NCI-H1694 treated with DMSO at 0.1 percent for 48 hours (cell line): ENCODE results near the gene KCNA3.
"Not testable (repeated sequence)": the region's sequence is repeated elsewhere in the genome, so short reads cannot be mapped to it uniquely, and the experiment has no call there.

Experiments used
- DNase-seq: peaks from one replicate; lab custom pipeline; 2025; lab: John Stamatoyannopoulos, UW

Gene KCNA3

DNA sequence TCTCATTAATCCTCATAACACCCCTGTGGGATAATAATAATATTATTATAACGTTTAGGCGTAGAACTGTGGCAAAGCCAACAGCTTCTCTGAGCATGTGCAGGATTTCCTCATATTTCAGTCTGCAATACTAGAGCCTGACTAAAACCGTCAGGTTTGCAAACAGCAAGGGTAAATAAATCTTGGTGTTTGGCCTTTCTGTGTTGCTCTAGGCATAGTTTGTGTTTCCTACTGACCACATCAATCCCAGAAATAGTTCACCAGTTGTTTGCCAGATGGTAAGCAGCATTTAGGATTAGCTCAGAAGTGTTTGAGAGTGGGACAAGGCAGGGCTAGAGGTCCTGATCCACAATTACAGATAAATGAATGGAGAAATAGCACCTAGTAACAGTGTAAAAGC lies 2.8 kb upstream of the KCNA3 start:
- DNase-seq: no peak

DNA sequence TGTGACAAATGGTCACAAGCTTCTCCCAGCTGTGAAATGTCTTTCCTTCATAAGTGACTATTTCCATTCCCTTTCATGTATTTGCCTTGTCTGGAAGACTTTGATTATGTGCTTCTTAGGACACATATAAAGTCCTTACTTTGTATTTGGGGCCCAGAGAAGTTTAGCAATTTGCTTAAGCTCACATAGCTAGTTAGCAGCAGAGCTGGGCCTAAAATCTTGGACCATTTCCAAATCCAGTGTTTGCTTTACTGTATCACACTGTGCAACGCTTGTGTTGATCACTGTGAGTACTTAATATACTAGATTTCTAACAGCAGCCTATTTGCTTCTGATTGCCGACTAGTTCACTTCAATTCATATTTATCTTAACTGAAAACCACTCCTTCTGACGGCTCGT lies 2.2 kb upstream of the KCNA3 start:
- DNase-seq: peak; percentile 61

DNA sequence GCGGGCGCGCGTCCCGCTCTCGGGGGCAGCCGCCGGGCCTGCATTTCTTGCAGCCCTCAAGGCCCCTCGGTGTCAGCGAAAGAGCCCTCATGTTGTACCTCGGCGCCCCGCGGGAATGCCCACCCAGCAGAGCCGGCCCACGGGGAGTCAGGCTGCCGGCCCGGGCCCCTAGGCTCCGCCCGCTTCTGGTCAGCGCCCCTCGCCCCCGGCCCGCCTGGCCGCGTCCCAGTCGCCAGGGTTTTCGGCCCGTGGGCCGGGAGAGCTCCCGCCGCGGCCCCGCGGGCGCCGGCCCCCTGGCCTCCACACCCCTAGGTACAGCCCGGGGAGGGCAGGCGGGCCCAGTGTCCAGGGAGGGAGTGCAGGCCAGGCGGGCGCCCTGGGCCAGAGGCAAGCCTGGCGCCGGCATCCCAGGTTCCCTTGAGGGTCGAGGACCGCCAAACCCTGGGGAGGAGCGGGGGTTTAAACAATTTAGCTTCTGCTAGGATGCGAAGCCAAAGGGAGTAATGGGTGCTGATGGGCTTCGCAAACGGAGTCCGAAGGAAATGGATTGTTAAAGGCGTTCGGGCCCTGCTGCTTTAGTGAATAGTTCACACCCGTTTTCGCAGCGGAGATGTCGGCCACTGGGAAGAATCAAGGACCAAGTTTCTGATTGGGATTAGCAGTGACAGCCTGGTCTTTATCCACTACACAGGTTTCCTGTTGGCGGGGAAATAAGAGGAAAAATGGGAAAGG lies 486 bp upstream of the KCNA3 start:
- DNase-seq: no peak

DNA sequence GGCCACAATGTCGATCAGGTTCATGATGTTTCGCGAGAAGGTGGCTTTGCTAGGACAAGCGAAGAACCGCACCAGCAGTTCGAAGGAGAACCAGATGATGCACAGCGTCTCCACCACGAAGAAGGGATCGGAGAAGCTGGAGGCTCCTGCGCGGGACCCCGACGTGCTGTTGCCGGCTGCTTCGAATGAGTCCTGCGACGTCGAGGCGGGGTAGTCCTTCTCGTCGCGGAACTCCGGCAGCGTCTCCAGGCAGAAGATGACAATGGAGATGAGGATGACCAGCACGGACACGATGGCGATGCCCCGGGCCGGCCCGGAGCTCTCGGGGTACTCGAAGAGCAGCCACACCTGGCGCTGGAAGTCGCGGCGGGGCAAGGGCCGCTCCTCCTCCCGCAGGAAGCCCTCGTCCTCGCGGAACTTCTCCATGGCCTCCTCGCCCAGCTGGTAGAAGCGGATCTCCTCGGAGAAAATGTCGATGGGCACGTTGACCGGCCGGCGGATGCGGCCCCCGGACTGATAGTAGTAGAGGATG lies 869 bp downstream of the KCNA3 start:
- DNase-seq: no peak

DNA sequence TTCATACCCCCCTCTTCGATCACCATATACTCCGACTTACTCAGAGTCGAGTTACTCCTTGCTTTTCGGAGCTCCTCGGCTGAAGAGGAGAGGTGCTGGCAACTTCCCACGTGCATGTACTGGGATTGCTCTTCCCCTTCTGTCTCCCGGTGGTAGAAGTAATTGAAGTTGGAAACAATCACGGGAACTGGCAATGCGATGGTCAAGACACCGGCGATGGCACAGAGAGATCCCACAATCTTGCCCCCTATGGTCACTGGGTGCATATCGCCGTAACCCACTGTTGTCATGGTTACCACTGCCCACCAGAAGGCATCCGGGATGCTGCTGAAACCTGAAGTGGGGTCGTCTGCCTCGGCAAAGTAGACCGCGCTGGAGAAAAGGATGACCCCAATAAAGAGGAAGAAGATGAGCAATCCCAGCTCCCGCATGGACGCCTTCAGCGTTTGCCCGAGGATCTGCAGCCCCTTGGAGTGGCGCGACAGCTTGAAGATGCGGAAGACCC lies 1.5 kb downstream of the KCNA3 start:
- DNase-seq: no peak

DNA sequence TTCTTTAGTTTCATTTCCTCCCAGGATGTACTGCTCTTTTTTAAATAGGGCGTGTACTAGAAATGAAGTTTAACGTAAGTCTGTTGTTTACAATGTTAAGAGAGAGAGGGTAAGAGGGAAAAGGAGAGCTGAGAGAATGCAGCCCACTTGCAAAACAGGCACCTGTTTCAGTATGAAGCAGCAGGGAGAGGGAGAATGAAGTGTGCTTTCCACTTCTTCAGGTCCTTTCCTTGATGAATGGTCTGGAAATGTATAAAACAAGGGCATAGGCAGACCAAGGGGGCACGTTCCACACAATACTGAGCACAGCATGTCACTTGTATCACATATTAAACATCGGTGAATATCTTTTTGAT lies 2.0 kb downstream of the KCNA3 start:
- no peak for DNase-seq

DNA sequence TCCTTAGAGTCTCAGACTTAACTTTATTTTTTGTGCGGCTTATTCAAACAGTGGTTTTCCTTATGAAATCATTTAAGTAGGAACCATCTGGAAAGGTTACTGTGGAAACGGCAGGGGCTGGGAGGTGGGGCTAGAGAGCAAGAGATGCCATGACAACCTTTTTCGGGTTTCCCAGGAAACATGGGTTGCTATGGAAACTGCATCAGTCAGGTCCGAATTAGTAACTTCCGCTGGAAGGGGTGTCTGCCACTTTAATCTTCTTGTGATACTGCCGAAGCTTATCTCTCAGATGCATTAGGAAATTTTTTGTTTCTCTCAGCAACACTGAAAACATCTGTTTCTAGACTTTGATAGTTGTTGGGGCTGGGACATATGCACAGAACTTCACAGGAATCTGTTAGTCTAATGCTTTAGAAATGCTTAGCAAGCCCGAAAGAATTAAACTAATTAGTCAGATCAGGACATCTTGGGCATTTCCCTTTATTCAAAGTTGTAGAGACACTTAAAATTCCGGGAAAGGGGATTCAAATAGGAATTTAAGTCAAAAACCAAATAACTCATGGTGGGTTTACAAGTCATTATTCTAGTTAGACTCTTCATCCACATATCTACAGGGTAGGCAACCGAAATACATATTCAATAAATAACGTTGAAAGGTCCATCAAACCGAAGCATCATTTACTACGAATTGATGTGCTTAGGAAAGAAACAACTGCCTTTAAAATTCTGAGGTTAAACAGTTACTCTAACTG lies 2.6 kb downstream of the KCNA3 start:
- DNase-seq: peak; percentile 63

DNA sequence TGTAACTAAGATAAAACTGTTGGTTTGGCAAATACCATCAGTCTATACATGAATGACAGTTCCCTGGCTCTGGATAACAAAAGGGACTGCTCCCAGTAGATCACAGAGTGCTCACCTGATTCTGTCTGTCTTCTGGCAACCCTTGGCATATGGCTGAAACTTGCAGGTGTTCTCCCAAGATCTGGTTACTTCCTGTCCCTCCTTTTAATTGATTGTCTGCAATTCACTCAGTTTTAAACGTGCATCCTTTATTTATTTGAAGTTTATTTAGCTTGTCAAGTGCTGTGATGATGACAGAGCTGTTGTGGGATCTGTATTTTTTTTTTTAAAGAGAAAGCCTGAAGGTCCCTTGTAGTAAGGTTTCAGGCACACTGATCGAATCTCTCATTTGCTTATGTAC lies 3.4 kb downstream of the KCNA3 start:
- no peak for DNase-seq

DNA sequence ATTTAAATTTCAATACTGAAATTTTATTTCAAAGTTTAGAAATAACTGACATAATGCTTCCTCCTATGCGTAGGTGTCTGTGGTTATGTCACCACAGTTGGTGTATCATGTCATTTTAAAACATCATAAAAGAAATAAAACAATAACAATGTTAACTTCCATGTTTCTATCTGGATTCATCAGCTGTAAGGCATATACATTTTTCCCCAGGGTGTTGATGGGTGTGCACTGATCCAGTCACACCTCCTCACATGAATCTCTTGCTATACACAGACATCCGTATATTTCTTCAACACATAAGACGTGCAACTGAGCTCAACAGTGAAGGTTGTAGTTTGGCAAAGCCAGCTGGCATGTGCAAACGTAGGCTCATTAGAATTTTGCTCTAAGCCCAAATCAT lies 6.2 kb downstream of the KCNA3 start:
- no peak for DNase-seq

DNA sequence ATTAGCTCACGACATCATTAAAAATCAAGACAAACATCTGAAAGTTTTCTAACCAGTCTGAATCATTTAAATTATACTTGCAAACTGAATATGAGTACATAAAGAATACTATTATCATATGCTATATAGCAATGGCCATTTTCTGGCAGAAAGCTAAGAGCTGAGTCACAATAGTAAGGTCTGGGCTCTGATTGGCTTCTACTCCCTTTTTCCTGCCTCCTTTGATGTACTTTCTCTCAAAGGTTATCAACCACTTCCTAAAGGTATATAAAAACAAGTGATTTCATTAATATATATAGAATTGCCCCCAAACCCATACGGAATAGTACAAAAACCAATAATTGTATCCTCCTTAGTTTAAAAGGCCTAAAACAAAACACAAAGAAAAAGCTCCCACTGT lies 7.0 kb downstream of the KCNA3 start:
- no peak for DNase-seq

DNA sequence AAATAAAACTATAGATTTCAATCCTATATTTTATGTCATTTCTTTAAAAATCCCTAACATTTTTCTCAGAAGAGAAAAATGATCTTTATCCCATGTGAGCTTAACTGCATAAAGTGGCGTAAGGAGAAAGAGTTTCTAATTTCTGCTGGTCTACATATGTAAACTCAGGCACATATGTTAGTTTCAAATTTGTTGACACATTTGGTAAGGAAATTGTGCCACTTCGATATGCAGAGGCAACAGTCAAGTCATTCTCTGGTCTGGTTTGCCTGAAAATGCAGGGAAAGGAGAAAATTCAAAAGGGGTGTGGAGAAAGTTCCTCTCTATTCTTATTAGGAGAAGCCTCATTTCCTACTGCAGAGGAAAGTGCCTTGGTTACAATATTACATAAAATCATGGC lies 11.5 kb downstream of the KCNA3 start:
- no peak for DNase-seq

DNA sequence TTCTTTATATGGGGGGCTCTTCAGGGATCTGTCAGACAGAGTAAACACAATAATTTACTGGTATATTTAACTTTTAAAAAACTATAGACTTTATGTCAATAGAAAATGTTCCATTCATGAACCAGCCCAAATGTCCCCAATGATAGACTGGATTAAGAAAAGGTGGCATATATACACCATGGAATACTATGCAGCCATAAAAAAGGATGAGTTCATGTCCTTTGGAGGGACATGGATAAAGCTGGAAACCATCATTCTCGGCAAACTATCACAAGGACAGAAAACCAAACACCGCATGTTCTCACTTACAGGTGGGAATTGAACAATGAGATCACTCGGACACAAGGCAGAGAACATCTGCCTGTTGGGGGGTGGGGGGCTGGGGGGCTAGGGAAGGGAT lies 15.2 kb downstream of the KCNA3 start:
- DNase-seq: not testable (repeated sequence)

DNA sequence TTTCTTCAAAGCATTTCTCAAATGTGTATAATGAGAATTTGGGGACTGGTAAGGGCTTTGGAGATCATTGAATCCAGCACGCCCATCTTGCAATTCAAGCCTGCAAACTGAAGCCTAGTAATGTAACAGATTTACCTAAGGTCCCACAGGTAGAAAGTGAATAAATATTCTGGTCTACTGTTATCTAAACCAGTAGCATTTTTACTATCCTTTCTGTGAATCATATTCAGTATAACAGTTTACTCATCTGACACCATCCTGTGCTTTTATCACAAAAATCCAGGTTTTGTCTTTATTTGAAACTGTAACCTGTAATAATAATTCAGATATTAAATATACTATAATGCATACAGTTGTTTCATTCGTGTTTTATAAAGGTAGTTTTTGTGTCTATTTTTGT lies 17.4 kb downstream of the KCNA3 start:
- no peak for DNase-seq

DNA sequence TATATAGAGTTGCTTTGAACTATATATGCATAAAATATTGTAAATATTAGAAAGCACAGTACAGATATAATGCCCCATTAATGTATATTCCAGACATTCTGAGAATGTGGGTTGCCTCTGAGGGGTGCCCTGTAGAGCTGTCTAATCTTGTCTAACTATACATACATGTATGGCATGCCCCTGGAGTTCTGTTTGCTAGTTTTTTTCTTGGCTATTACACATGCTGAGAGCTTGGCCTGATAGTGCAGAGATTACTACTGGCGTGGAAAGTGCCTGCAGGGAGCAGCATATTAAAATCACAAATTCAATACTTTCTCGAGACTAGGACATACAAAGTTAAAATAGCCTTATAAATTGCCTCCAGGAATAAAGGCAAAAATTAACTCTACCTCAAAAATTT lies 24.1 kb downstream of the KCNA3 start:
- no peak for DNase-seq

DNA sequence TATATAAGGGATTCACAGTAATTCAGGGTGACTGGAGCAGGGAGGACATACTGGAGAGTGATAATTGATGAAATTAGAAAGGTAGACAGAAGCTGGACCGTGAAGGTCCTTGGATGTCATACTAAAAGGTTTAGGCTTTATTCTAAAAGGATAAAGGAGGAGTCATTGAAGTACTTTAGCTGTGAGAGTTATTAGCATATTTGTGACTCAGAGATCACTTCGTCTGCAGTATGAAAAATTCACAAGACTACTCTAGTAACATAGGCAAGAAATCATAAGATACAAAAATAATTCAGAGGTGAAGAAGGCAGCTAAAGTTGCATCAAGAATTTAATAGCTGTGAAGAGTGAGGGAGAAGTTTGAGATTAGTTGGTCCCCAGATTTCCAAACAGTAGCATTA lies 26.3 kb downstream of the KCNA3 start:
- DNase-seq: no peak

DNA sequence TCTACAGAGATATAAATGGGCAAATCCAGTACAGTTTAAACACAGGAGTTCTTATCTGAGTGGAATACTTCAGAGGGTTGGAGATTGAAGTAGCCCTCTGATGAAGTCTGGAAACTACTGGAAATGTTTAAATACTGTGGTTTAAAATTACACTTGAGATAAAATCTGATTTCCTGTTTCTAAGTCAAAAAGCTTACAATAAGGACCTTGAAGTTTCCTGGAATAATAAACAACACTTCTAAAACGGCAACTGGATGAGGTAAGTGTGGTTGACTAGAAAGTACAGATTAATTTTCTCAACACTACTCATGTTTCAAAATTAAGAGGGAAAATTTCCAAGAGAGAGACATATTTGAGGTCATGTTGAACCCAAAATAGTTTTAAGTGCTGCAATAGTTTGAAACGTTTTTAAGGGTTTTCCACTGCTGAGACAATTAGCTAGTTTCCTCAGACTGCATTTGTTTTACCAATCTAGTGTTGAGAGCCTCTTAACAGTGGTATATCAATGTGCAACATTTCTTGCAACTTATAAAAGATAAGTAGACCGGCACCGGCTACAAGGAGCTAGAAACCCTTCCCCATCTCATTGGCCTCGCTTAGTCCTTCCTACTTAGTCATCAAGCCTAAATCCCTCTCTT lies 27.4 kb downstream of the KCNA3 start:
- no peak for DNase-seq

DNA sequence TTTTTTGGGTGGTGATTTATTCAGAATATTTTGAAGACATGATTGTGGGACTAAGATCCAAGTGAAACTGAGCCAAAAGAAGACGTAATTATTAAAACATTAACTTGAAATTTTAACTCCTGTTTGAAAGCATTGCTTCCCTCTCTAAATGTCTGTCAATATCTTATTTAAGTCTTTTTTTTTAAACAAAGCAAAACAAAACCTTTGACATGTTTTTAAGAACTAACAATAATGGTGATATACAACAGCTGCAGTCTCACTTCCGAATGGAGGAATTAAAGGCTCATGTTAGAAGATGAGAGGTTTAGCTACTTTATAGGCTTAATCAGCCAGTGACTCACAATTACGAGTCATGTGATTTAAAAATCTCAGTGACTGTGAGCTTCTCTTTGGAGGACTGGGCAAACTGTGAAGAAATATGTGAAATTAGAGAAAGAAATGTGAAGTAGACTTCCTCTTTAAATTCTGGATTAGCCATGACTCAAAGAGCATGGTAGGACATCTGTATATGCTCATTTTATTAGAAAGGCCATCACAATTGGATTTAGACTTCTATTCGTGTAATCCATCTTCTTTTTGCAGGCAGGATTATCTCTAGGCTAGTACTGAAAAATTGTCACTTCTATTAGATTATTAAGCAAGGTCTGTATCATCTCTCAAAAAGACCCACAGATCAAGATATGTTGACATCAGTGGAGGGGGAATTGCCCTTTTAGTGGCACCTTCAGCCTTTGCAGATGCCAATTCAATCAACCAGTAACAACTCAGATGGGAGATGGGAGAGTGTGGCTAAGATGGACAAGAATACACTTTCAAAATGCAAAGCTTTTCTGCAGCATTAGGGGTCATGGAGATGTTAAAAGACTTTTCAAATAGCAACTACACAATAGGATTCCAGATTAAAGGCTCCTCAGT lies 28.7 kb downstream of the KCNA3 start:
- DNase-seq: no peak

DNA sequence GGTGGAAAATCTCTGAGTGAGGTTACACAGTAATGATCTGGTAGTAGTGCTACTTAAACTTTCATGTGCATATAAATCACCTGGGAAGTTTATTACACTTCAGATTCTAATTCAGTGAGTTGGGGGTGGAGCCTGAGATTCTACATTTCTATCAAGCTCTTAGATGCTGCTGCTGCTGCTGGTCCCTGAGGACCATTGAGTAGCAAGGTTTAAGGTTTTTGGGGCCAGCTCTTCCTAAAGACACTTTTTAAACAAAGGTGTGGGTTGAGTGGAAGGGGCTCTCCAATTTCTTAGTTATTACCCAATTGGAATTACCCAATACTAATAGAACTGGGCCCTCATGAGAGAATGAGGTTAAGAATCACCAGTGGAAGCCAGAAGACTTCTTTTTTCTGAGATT lies 29.5 kb downstream of the KCNA3 start:
- DNase-seq: no peak

DNA sequence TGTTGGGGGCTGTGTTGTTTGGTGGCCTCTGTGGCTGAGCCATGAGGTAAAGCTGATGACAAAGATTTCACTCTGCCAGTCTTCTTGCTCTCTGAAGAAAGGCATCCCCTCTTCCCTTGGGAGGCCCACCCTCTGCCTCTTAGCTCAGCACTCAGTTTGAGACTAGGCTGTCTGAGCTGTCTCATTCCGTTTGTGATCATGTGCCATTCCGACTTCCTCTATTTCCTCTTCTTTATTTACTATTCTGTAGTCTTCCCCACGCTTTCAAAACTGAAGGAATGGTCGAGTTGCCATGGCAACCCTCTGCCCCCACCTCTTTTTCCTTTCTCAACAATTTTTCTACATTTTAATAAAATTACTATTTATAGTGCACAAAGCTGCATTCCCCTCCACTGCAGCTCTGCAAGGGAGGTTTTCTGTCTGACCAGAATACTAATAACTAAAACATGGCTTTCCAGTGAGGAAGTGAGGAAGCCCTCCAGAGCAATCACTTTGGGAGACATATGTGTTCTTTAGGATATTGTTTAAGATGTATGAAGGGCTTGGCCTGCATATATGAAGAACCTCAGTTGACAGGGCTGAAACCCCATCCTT lies 30.8 kb downstream of the KCNA3 start:
- no peak for DNase-seq

DNA sequence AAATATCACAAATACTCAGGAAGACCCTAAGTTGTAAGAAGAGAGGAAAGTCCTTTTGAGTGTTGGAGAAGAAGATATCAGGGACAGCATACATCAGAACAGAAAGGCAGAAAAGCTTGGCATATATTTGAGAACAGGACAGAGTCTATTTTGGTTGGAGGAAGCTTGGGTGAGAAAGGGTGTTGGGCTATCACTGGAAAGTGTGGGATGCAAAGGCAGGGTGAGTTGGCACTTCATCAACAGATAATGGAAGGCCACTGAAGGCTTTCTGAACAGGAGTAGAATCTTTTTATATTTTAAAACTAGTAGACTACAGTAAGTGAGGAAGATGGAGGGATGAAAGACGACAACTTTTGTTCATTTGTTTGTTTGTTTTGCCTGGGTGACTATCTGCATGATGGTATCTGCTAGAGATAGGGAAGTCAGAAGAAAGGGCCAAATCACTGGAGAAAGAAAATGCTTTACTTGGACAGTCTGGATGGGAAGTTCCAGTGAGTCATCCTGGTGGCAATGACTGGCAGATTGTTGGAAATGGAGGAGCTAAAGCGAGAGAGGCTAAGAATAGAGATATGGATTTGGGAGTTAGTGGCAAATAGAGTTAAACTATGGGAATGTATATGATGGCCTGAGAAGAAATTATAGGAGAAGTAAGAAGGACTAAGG lies 34.9 kb downstream of the KCNA3 start:
- DNase-seq: no peak

DNA sequence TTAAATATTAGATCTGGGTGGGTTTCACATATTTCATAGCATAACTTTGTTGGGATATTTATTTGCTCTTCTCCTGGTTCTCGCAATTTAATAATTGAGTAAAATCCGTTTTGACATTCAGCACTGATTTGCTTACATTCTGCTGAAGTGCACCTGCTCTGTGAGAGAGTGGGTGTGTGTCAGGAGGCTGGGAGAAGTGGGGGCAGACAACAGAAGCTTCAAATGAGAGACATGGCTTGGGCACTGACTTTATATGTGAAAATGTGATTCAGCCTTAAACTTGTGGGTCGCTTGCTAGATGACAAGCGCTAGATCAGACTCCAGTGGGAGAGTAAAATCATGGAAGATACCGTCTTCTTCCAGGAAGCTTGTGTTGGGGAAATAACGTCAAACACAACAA lies 36.2 kb downstream of the KCNA3 start:
- no peak for DNase-seq
